Measurements from ENCODE around the gene TBC1D22A.
"Not testable (repeated sequence)": the region's sequence is repeated elsewhere in the genome, so short reads cannot be mapped to it uniquely, and the experiment has no call there.

Gene TBC1D22A

DNA sequence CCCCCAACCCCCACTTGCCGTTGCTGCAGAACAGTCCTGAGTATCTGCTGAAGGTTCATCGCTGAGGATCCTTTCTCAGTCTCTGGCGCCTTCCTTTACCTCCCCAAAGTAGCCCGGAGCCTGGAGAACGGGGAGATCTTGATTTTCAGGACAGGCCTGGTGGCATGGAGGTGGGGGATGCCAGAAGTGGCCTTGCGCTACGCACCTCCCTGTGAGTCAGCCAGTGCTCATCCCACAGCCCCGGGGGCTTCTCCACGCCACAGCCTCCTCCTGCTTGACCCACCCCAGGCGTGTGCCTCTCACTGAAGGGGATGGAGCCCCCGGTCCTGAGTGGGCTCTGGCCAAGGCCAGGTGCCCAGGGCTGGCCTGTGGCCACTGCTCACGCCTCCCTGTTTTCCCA is 339.6 kb downstream of the TBC1D22A start:
- DNase-seq (ENCODE audit: low spot score): no peak

DNA sequence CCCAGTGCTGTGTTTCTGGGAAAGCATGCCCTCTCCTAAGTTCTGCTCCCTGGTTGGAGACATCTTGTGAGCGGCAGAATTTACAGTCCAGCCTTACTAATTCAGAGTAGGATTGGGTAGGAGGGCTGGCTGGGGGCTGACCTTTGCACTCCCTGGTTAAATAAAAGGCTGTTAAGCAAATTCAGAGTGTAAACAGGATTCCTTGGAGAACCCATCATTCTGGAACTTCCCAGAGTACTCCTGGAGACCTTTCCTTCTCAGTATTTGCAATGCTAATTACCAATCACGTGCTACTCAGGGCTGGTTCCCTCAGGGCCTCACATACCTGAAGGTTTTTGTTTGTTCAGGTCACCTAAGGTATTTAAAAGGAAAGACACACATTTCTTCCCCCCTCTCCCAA is 340.2 kb downstream of the TBC1D22A start:
- DNase-seq (ENCODE audit: low spot score): no peak

DNA sequence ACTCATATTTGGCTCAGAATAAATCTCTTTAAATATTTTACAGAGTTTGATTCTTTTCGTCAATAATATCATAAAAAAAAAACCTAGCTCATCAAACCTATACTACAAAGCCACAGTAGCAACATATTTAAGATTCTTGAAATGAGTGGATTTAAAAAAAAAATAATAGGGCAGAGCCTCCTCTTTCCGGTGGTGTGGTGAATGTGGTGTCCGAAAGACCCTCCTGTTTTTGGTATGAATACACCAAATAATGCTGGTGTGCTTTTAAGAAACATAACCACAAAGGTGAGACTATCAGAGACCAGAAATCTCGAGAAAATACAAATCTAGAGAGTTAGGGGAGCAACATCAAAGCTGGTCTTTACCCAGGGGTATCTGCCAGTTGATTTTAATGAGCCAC is 342.6 kb downstream of the TBC1D22A start:
- no peak for DNase-seq (ENCODE audit: low spot score)

DNA sequence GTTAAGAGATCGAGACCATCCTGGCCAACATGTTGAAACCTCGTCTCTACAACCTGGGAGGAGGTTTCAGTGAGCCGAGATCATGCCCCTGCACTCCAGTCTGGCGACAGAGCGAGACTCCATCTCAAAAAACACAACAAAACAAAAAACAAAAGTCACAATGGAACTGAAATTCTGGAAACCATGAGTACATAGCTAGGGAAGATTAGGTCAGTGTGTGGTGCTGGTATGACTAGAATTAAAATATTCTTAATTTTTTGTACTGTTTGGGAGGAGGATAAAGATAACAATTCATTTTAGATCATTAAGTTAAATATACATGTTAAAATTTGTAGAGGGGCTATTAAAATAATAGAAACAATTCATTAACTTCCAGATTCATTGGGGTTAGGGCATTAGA is 344.4 kb downstream of the TBC1D22A start:
- no peak for DNase-seq (ENCODE audit: low spot score)

DNA sequence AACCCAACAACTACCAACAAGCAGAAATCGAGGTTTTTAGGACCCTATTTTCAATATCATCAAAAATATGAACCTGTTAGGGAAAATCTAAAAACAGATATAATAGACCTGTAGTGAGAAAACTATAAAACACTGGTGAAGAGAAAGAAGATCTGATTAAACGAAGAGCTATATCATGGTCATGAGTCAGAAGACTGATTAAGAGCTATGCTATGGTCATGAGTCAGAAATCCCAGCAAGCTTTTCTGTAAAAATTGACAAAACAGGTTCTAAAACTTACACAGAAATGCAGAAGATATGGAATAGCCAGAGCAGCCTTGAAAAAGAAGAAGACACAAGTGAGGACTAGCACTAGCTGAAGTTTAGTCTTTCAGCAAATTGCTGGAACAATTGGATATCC is 345.0 kb downstream of the TBC1D22A start:
- no peak for DNase-seq (ENCODE audit: low spot score)

DNA sequence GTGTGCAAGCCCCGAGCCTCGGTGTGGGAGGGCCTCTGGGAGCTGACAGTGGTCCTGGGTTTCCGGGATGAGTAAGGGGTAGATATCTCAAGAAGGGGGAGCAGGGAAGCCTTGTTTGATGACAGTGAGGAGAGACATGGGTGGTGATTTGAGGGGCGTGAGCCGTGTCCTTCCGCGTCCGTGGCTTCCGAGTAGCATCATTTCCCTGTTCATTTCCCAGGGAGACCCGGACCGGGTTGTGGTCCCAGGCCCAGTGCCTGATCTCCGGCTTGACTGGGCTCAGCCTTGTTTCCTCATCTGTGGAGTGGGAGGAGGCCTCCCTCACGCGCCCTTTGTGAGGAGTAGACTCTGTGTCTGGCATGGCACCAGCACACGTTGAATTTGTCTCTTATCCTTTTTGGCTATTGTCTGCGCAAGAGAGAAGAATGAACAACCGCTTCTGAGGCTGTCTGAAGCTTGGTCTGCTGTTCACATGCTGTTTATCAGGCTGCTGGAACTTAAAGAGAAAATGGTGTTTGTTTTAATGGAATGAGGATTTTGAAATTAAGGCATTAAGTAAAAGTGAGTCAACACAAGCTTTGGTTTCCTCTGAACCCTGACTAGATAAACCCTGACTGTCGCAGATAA is 348.5 kb downstream of the TBC1D22A start:
- DNase-seq (ENCODE audit: low spot score): no peak

DNA sequence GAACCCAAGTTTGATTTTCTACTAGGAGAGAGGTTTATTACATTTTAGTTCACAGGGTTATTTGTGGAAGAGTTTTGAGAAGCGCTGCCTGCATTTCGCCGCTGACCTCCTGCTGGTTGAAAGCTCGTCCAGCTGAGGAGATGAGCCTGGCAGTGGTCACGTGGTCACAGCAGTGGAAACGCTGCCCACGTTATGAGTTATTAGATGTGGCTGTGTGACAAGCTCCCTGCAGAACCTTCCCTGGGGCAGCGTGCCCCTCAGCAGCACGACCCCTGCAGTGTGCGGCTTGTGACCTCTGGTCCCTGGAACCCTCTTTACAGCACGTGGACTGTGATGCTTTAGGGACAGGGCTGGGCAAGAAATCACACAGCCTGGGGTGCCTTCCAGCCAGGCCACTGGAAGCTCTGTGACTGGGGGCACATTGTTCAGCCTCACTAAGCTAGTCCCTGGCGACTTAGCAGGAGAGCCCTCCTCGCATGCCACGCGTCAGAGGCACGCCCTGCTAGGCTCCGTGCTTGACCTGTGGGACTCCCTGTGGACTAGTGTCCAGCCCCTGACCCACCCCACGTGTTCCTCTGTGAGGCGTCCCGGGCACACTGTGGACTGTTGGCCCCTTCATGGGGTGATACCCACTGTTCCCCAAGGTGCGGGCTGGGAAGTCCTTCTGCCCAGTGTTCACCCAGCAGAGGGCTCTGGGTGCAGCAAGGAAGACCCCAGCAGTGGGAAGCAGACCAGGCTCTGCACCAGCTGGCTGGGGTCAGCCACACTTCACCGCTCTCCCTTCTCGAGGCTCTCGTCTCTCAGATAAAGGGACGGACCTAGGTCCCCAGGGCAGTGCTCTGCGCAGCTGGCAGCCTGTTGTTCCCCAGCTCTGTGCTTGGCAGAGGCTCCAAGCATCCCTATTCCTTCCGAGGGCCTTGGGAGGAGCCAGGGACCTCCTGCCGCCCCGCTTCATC is 349.5 kb downstream of the TBC1D22A start:
- DNase-seq (ENCODE audit: low spot score): no peak

DNA sequence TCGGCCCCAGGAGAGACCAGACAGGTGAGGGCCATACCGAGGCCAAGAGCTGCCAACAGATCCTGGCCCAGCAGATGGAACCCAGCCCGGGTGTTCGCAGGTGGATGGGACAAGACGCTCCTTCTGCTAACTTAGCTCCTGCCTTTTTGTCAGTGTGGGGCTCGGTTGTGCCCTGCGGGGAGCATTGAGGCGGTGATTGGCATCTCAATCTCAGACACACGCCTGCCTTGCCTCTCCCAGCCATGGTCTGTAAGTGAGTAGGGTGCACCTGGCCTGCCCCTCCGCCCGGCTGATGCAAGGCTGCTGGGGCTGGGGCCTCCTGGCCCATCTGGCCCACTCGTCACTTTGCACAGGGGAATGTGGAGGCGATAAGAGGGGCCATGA is 350.1 kb downstream of the TBC1D22A start:
- peak; percentile 24 for DNase-seq (ENCODE audit: low spot score)

DNA sequence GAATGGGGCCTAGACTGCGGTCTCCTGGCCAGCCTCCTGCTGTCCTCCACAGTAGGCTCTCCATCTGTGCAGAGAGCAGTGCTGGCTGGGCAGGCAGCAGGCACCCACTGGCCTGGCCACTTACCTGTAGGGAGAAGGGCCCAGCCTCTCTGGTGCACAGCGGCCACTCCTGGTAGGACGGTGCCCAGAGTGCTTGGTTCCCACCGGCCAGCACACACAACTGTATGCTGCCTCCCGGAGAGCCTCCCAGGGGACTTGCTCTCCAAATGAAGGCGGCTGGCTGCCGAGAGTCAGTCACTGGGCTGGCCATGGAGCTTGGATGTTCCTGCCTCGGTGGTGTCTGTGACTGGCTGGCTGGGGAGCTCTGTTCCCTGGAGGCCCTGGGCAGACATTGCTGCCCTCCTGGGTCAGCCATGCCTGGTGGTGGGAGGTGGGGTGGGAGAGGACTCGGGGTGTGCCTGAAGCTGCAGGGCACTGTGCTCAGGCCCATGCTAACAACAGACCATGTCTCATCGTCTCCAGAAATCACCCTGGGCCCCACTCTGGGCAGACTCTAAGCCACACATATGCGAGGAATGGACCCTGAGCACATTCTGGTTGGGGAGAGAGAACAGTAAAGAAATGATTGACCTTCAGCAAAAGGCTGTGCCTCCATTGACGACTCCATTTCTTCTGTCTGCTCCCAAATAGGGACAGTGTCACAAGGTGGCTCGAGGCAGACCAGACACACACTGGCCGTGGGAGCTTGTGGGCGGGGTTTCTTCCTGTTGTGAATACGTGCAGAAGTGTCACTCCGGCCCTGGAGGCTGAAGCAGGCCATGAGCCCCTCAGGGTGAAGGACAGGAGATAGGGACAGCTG is 350.8 kb downstream of the TBC1D22A start:
- no peak for DNase-seq (ENCODE audit: low spot score)

DNA sequence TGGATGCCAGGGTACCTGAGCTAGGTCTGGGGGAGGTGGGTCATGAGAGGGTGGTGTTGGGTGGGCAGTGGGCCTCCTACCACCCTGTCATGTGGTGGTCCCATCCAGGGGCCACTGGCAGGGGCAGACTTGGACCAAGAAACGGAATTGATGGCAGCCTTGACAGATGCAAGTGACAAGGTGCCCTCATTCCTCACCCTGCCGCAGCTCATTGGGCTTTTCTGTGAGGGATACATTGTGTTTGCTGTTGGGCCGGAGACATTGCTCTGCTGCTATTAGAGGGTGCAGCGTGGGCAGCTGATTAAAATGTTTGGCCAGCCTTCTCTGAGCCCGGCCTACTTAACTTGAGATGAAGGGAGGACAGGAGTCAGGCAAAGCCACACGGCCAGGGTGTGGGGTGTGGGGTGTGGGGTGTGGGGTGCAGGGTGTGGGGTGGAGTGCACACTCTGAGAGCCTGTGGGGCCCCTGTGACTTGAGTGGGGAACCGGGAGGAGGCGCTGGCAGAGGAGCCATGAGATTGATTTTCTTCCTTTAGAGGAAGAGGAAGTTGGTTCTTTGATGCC is 351.5 kb downstream of the TBC1D22A start:
- DNase-seq (ENCODE audit: low spot score): no peak

DNA sequence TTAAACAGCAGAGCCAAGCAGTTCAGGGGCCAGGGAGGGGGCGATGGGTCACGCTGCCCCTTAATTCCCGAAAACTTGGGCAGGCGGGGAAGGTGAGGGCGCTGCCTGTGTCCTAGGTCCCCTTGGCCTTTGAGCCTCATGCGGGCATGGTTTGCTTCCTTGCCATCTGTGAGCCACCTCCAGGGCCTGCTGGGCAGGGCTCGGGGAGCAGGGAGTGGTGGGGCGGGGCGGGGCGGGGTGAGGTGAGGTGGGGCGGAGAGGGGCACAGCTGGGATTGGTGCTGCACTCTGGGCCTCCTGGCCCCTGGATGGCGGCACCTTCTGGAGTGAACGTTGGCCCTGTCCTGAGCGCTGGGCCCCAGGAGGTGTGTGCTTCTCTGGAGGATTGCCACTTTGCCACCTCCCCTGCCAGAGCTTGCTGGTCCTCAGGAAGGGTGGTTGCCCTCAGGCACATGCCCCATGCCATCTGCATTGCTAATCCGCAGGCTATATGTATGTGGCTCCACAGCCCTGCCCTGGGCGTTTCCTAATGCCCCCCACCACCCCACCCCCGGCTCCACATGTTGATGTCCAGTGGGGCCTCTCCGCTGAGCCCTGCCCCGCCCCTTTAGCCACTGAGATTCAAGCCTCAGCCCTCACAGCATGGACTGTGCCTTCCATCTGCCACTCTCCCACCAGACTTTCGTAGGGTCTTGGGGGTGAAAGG is 352.5 kb downstream of the TBC1D22A start:
- DNase-seq (ENCODE audit: low spot score): no peak

DNA sequence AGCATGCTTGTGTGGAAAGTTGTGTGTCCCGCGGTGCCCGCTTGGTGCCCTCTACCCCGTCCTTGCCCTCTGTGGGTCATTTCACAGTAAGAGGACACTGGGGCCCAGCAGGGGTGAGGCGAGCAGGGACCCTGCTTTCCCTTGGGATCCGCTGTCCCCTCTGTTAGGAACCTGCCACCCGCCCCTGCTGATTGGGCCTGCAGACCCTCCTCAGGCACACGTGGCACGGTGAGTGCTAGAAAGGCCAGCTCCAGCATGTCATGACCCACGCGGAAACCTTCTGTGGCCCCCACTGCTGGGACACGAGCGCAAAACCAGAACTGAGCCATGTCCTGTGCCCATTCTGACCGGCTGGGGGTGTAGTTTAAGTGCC is 353.1 kb downstream of the TBC1D22A start:
- no peak for DNase-seq (ENCODE audit: low spot score)

DNA sequence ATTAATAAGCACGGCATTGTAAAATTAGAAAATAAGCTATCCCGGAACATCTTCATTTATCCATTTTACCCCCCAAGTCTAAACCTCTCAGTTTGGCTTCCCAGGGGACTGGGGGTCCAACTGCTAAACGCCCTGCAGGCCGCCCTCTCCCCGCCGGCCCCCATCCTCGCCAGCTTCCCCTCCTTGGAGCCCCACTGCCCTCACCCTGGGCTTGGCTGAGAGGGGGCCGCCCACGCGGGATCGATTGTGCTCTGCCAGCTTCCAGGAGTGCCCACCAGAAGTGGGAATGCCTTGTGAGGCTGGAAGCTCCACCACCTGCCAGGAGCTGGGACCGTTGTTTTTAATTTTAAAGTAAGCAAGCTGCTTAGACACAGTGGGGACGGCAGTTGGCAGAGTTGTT is 353.5 kb downstream of the TBC1D22A start:
- DNase-seq (ENCODE audit: low spot score): no peak

DNA sequence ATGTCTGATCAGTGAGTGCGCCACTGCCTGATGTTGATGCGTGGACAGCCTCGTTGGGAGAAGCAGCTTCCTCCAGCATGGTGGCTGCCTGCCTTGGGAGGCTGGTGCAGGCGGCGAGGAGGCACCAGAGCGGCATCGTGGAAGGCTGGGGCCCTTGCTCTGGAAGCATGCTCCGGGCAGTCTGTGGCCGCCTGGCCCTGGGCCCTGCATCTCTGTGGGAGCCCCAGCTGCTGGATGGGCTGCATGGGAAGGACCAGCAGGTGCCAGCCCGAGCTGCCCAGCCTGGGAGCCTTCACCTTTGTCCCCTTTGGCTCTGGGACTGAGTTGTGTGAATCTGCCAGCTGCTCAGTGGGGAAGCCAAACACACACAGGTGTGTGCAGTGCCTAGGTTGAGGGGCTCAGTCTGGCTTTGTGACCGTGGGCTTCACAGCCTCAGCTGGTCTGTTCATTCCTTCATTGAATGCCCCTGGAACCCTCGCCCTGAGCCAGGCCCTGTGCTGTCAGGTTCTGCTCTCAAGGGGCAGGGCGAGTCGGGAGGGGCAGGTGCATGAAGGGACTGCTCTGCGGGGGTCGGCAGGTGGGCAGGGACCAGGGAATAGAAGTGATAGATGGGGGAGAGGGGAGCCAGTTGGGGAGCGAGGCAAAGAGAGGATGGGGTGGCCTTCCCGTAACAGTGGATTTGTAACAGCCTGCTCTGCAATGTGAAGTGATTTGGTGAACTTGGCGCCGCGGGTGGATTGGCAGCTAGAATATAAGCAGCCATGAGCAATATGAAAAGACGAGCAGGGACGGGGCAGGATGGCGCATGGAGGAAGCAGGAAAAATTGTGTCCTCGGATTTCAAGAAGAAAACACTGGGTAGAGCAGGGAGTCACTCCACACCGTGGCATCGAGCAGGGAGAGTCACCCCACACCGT is 354.2 kb downstream of the TBC1D22A start:
- DNase-seq (ENCODE audit: low spot score): no peak

DNA sequence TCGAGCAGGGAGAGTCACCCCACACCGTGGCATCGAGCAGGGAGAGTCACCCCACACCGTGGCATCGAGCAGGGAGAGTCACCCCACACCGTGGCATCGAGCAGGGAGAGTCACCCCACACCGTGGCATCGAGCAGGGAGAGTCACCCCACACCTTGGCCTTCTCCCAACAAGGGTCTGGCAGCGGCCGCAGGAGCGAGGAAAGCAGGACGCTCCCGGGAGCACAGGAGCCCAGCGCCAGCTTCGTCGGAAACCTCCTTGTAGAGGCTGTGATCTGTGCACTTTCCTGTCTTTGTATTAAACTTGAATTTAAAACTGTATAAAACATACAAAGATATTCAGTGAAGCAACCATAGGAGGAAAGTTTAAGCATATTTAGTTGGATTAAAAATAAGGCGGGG is 355.0 kb downstream of the TBC1D22A start:
- DNase-seq (ENCODE audit: low spot score): not testable (repeated sequence)

DNA sequence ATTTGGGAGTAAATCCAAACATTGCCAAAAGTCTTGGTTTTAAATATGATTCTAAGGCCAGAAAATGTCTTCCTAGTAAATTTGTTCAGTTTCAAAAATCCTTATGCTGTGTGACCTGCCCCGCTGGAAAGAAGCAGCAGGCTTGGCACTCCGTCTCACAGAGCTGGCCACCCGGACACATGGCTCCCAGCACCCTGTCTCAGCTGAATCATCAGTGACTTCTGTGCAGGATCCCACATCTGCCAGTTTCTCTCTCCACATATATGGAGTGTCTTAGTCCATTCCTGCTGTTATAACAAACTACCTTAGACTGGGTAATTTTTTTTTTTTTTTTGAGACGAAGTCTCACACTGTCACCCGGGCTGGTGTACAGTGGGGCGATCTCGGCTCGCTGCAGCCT is 356.7 kb downstream of the TBC1D22A start:
- no peak for DNase-seq (ENCODE audit: low spot score)

DNA sequence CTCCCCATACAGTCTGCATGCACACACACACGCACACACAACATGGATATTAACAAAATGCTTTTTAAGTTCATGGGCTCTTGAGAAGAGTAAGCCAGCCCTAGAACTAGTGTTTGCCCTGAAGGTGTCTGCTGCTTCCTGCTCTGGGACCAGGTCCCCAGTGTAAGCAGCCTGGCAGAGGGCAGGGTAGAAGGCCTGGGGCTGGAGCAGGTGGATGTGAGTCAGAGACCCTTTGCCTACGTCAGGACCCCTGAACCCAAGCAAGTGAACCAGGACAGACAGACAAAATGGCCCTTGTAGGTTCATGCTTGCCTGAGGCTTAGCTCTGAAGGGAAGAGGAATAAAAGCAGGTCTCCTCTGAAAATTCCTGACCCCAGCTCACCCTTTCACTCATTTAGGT is 357.9 kb downstream of the TBC1D22A start:
- DNase-seq (ENCODE audit: low spot score): no peak

DNA sequence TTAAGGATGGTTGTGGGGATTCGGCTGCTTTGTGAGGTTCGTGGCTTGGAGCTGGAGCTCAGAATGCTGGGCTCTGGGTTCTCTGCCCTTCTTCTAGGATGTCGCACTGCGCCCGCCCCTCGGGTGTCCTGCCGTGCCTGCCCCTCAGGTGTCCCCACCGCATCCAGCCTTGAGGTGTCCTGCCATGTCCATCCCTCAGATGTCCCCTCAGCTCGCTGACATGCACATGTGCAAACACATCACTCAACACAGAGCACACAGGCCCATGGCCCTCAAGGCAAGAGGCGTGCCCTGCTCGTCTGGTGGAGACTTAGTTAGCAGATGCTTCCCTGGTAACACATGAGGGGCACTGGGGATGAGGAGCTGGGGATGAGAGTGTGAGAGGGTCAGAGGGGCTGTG is 359.3 kb downstream of the TBC1D22A start:
- no peak for DNase-seq (ENCODE audit: low spot score)

DNA sequence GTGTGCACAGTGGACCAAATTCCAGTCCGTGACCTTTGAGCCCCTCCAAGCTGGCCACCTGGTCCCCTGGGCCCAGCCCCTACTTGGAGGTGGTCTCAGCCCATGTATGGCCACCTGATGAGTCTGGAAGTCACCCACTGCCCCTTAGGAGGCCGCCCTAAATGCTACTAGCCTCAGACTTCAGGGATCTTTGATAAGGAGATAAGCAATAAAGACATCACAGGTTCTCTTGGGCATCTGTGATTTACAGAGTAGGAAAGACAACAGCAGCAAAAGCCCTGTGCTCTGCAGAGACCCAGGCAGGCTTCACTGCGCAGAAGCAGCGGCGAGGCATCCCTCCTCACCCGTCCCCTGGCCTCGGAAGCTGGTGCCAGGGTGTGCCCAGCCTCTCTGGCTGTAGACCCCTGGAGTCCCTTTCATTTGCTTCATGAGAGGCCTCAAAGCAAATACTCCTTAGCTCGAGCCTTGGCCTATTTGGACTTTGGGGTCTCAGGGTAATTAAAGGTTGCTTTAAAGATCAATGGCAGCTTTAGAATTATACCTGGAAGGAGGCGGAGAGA is 360.1 kb downstream of the TBC1D22A start:
- DNase-seq (ENCODE audit: low spot score): no peak
